GM18909 (cell line): Measurements from ENCODE around the gene TMX2.

Experiments used
- ATAC-seq: cut with Tn5 transposase; IDR thresholded peaks from one replicate; pipeline ENCODE4 v1.9.1; 2021; ENCODE audit warnings: mild to moderate bottlenecking; ENCODE audit not compliant: unreplicated experiment, poor library complexity

TMX2 gene

GRCh38 chr11:57762235-57762861 lies 50.0 kb downstream of the TMX2 start:
- ATAC-seq: no peak

- no peak for ATAC-seq
Observed at GRCh38 chr11:57763568-57763967, 51.2 kb downstream of the TMX2 start.

GRCh38 chr11:57764021-57764420 lies 51.6 kb downstream of the TMX2 start:
- no peak for ATAC-seq

GRCh38 chr11:57764566-57764965 lies 52.2 kb downstream of the TMX2 start:
- ATAC-seq: no peak

- ATAC-seq: no peak
Observed at GRCh38 chr11:57764972-57765371, 52.6 kb downstream of the TMX2 start.

- no peak for ATAC-seq
Observed at GRCh38 chr11:57770793-57771192, 58.4 kb downstream of the TMX2 start.

GRCh38 chr11:57771365-57771764 lies 59.0 kb downstream of the TMX2 start:
- no peak for ATAC-seq

GRCh38 chr11:57772562-57772961 lies 60.2 kb downstream of the TMX2 start:
- ATAC-seq: no peak

GRCh38 chr11:57773026-57773598 lies 60.7 kb downstream of the TMX2 start:
- no peak for ATAC-seq

- ATAC-seq: no peak
Observed at GRCh38 chr11:57775491-57775890, 63.1 kb downstream of the TMX2 start.

- ATAC-seq: no peak
Observed at GRCh38 chr11:57776031-57776521, 63.7 kb downstream of the TMX2 start.

GRCh38 chr11:57776577-57777210 lies 64.3 kb downstream of the TMX2 start:
- ATAC-seq: no peak

- no peak for ATAC-seq
Observed at GRCh38 chr11:57777969-57778317, 65.5 kb downstream of the TMX2 start.

- ATAC-seq: no peak
Observed at GRCh38 chr11:57778318-57779037, 66.1 kb downstream of the TMX2 start.

- ATAC-seq: no peak
Observed at GRCh38 chr11:57779276-57779675, 66.9 kb downstream of the TMX2 start.

GRCh38 chr11:57781529-57781943 lies 69.1 kb downstream of the TMX2 start:
- ATAC-seq: no peak

GRCh38 chr11:57785072-57785471 lies 72.7 kb downstream of the TMX2 start:
- no peak for ATAC-seq

- ATAC-seq: no peak
Observed at GRCh38 chr11:57786436-57786835, 74.0 kb downstream of the TMX2 start.

GRCh38 chr11:57787006-57787604 lies 74.7 kb downstream of the TMX2 start:
- ATAC-seq: no peak

- peak; percentile 43 for ATAC-seq
Observed at GRCh38 chr11:57787920-57788702, 75.7 kb downstream of the TMX2 start.
